GM21528 (cell line): Measurements from ENCODE around the gene P2RX6.
"Not testable (repeated sequence)": the region's sequence is repeated elsewhere in the genome, so short reads cannot be mapped to it uniquely, and the experiment has no call there.

Experiments used
- ATAC-seq: cut with Tn5 transposase; IDR thresholded peaks from one replicate; pipeline ENCODE4 v1.9.1; 2021; ENCODE audit warnings: mild to moderate bottlenecking, moderate library complexity; ENCODE audit not compliant: unreplicated experiment, low FRiP score

The P2RX6 gene

GRCh38 chr22:21014726-21015465, at the start of gene P2RX6:
Gene P2RX6 (plus strand): TSS chr22:21015165. CDS start chr22:21015175, 10 bp downstream.
- ATAC-seq: no peak

- ATAC-seq: no peak
These were observed 48.8 kb upstream of the P2RX6 start for GRCh38 chr22:20965888-20966855.

GRCh38 chr22:20966883-20967696, 47.9 kb upstream of the P2RX6 start, which contains the start of gene AIFM3:
Gene AIFM3 (plus strand): TSS chr22:20967255. CDS start chr22:20967945, 690 bp downstream.
- ATAC-seq: no peak

GRCh38 chr22:20967697-20968211, 47.2 kb upstream of the P2RX6 start:
- no peak for ATAC-seq

- no peak for ATAC-seq
These were observed 46.5 kb upstream of the P2RX6 start for GRCh38 chr22:20968281-20968977.

- ATAC-seq: no peak
These were observed 43.9 kb upstream of the P2RX6 start for GRCh38 chr22:20970939-20971657.

- not testable (repeated sequence) for ATAC-seq
These were observed 42.8 kb upstream of the P2RX6 start for GRCh38 chr22:20972014-20972694.

GRCh38 chr22:20972933-20973577, 41.9 kb upstream of the P2RX6 start:
- no peak for ATAC-seq

- no peak for ATAC-seq
These were observed 41.2 kb upstream of the P2RX6 start for GRCh38 chr22:20973634-20974286.

GRCh38 chr22:20974336-20974955, 40.5 kb upstream of the P2RX6 start:
- no peak for ATAC-seq

- ATAC-seq: no peak
These were observed 39.2 kb upstream of the P2RX6 start for GRCh38 chr22:20975541-20976290.

GRCh38 chr22:20976291-20976877, 38.6 kb upstream of the P2RX6 start:
- no peak for ATAC-seq

- ATAC-seq: no peak
These were observed 37.9 kb upstream of the P2RX6 start for GRCh38 chr22:20977019-20977418.

- no peak for ATAC-seq
These were observed 37.3 kb upstream of the P2RX6 start for GRCh38 chr22:20977516-20978170.

GRCh38 chr22:20978419-20978818, 36.5 kb upstream of the P2RX6 start:
- no peak for ATAC-seq
